Testis (tissue), 2 donors: Measurements from ENCODE around the gene TMEM121.

Experiments
- POLR2A ChIP-seq: fragments of 450-650 bp; IDR thresholded peaks from one replicate; pipeline ENCODE4 v1.6.1; 2017; ENCODE audit warnings: antibody characterized with exemption, mild to moderate bottlenecking, moderate library complexity
- TF ChIP-seq, protein P1 (sequence below), 3 experiments: fragments of 450-650 bp in 2 of 3; fragments of 200-600 bp in 1 of 3; sonication (generic) in 1 of 3; IDR thresholded peaks; one replicate each; pipeline ENCODE4 v1.5.1; 2016 to 2019; ENCODE audit warnings: antibody characterized with exemption in 3 of 3, mild to moderate bottlenecking in 2 of 3, moderate library complexity in 1 of 3

DNA sequence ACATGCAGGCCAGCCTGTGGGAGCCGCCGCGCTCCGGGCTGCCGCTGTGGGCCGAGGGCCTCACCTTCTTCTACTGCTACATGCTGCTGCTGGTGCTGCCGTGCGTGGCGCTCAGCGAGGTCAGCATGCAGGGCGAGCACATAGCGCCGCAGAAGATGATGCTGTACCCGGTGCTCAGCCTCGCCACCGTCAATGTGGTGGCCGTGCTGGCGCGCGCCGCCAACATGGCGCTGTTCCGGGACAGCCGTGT lies 2.9 kb downstream of the TMEM121 start:
- no peak for TF ChIP-seq POLR2A
- TF ChIP-seq, protein P1, sequence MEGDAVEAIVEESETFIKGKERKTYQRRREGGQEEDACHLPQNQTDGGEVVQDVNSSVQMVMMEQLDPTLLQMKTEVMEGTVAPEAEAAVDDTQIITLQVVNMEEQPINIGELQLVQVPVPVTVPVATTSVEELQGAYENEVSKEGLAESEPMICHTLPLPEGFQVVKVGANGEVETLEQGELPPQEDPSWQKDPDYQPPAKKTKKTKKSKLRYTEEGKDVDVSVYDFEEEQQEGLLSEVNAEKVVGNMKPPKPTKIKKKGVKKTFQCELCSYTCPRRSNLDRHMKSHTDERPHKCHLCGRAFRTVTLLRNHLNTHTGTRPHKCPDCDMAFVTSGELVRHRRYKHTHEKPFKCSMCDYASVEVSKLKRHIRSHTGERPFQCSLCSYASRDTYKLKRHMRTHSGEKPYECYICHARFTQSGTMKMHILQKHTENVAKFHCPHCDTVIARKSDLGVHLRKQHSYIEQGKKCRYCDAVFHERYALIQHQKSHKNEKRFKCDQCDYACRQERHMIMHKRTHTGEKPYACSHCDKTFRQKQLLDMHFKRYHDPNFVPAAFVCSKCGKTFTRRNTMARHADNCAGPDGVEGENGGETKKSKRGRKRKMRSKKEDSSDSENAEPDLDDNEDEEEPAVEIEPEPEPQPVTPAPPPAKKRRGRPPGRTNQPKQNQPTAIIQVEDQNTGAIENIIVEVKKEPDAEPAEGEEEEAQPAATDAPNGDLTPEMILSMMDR (IDR thresholded peaks at IDR 0.05) = no peak
